Dermis microvascular lymphatic vessel endothelial cell (primary cell): ENCODE data around the gene IQCB1. TPM values are rescaled to one million over a fixed set of nuclear protein-coding genes. Genes with fewer than 3 reads are reported as not detected.
"Not testable (repeated sequence)": the region's sequence is repeated elsewhere in the genome, so short reads cannot be mapped to it uniquely, and the experiment has no call there.

Experiments used
- DNase-seq, 2 donors: peaks; one replicate each; pipeline versions ENCODE4 v3.0.0 to v3.0.0-alpha.2; 2010; ENCODE audit warnings: low read depth in 2 of 2
- total RNA-seq: library from RNA; depleted of rRNA; stranded (reverse); fragments of >200 nt; gene quantifications from 2 replicates; pipeline ENCODE4 v1.2.1, GENCODE V29; 2014

The IQCB1 gene
- total RNA-seq, 1 donor from 2014 or later, result 5.9 TPM

DNA sequence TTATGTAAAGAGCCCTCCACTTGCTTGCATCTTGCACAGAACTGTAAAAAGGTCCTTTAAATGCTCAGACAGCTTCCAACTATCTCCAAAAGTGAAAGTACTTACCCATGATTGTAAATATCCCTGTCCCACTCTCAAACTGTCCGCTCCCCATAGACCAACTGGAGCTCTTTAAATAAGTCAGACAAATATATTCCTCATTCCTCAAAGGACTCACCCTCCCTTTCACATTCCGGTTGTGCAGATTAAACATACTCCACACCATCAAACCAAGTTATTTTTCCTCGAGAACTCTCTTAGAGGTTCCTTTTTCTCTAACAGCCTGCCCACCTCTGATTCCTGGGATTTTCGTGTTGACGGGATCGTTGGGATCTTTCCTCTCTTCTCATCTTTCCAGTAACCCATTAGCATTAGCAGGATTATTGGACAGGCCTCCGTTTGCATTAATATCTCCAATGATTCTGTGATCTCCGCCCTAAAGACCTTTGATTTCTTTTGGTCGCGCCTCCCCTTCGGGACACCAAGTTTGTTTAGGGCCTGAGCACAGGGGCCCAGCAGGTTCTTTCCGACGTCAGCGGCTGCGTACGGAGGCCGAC is 86.1 kb downstream of the IQCB1 start:
- DNase-seq, result peak; percentile 50 to 80

DNA sequence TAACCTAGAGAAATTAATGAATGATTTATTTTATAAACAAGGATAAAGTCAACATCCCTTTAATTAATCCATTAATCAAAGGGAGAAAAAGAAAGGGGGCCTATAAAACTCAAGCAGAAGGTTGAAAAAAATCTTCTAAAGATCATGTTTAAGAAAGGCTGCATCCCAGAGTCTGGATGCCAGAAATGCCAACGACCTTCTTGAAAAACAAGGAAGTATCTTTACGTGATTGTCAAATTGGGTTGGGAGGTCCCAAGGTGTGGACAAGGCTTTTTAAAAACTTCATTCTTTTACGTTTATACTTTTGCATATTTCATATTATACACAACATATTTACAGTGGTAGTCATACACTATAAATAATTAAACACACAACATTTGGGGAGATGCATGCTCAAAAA is 86.9 kb downstream of the IQCB1 start:
- DNase-seq, result no peak

DNA sequence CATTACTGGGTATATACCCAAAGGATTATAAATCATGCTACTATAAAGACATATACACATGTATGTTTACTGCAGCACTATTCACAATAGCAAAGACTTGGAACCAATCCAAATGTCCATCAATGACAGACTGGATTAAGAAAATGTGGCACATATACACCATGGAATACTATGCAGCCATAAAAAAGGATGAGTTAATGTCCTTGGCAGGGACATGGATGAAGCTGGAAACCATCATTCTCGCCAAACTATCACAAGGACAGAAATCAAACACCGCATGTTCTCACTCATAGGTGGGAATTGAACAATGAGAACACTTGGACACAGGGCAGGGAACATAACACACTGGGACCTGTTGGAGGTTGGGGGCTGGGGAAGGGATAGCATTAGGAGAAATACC is 91.8 kb downstream of the IQCB1 start:
- not testable (repeated sequence) for DNase-seq

DNA sequence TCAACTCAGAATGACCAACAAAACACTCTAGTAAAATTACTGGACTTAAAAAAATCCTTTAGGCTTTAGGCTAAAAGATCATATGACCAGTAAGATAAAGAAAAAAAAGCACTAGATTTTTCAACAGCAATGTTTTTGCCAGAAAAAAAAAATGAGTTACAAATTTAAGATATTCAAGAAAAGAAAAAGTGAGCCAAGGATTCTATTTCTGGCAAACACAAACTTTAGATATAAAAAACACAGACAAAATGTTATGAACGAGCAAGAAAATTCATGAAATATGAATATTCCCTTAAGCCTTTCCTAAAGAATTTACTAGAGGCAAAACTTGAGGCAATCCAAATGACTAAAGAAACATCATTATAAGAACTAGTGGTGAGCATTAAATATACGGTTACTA is 94.0 kb downstream of the IQCB1 start:
- DNase-seq, result no peak

DNA sequence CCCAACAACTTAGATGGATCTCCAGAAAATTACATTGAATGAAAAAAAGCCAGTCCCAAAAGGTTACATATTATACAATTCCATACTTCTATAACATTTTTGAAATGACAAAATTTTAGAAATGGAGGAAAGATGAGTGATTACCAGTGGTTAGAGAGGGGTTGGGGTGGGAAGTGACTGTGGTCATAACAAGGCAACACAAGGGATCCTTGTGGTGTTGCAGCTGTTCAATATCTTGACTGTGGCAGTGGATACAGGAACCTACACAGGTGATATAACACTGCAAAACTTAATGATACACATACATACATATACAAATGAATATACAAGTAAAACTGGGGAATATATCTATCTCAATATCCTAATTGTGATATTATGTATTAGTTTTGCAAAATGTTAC is 95.0 kb downstream of the IQCB1 start:
- DNase-seq, result no peak

DNA sequence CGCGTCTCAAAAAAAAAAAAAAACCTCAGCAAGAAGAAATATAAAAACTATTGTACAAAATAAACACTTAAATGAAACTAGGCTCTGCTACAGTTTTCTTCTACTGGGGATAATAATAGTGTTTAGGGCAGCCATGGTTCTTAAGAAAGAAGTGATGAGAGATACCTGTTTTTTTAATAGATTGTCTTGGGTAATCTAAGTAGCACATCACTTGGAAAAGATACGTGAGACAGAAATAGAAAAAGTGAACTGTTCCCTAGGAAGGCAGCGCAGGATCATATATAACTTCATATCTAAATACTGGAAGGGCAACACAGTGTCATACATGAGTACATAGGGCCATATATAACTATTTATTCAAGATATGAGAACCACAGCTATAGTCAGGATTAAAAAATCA is 97.2 kb downstream of the IQCB1 start:
- no peak for DNase-seq

DNA sequence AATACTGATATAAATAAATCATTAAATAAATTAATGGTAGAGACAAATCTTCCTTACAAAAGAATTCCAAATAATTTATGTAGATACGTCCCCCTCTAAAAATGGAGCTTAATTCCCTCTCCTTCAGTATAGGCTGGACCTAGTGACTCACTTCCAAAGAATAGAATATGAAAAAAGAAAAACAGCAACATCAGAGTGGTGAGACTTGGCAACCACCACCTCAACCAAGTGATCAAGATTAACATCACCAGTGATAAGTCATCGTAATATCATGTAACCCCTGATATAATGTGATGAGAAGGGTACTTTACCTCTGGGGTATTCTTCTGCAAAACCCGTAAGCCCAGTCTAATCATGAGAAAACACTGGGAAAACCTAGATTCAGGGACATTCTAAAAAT is 98.7 kb downstream of the IQCB1 start:
- peak in 1 of 2 donors; percentile 7 for DNase-seq

DNA sequence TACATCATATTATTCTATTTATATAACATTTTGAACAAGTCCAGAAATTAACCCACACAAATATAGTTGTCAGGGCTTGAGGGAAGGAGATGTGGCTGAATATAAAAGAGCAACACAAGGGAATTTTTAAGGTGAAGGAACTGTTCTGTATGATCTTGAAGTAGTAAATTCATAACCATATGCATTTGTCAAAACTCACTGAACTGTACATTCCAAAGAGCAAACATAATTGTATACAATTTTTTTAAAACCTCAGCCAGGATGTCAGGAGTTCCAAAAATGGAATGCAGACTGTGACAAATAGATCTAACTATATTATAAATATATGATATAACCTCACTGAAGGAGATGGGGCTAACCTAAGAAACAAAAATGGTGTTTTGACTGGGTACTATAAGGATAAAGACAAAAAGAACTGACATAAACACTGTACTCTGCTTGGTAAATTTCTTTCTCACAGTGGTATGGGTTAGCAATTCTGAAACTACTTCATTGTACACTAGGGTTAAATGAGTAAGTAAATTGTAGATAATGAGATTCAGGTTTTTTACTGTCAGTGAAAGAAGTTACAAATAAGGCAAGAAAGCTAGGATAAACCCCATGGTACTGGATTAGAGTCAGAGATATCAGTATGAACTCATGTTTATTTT is 99.7 kb downstream of the IQCB1 start:
- DNase-seq, result no peak

DNA sequence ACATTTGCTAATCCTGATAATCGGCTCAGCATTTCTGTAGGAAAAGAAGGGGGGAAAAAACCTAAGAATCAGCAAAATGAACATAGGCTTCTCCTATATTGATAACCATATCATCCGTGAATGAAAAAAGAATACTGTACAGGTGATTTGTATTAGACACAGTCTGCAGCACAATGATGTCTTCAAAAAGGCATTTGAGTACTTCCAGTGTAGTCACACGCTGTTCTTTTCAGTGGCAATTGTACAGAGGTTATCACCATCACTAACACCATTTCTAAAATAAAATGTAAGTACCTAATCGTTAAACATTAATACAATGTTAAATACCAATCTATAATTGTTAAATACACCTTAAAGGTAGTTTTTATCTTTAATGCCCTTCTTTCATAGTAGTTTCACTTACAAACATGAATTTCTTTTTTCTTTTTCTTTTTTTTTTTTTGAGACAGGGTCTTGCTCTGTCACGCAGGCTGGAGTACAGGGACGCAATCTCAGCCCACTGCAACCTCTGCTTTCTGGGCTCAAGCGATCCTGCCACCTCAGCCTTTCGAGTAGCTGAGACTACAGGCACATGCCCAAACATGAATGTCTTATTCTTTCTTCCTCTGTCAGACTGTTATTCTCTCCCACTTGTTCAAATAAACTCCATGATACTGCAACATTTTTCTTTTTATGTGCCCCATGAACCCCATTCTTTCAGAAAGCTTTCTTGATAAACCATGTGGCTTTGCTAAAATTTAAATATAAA is 103.7 kb downstream of the IQCB1 start:
- DNase-seq, result no peak

DNA sequence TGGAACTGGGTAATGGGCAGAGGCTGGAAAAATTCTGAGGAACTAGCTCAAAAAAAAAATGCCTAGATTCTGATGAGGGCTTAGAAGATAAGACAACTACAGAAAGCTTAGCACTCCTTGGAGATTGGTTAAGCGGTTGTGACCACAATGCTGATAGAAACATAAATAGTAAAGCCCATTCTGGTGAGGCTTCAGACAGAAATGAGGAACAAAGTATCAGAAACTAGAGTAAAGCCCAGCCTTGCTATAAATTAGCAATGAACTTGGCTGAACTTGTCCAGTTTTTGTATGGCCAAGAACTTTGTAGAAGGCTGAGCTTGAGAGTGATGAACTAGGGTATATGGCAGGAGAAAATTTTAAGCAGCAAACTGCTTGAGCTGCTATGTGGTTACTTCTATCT is 110.7 kb downstream of the IQCB1 start:
- no peak for DNase-seq

DNA sequence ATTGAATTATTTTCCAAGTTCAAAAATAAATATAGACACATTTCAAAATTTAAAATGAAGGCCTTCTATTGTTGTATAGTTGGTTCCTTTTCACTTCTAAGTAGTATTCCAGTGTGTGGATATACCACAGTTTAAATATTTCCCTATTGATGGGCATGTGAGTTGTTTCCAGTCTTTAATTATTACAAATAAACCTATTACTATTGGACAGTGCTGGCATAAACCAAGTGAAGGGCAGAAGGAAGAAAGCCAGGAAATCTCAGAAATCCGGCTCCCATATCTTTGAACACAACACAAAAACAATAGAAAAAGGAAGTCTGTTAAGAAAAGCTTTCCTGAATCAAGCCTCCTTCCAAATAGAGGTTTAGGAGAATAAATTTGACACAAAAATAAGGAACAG is 111.4 kb downstream of the IQCB1 start:
- DNase-seq, result peak in 1 of 2 donors; percentile 50

DNA sequence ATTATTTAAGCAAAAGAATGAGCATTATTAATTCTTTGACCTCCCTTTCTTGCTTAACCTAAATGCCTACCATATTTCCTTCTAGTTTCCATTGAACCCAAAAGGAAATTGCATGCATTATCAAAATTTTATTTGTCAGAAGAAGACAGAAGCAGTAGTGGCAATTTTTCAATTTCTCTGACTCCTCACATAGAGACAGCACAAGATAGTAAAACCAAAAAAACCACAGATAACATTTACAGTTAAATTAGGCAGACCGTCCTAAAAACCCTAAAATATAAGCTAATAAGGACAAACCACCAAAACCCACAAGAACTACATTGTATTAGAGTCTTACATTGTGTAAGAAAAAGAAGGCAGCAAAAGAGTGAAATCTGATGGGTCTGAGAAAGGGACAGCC is 112.4 kb downstream of the IQCB1 start:
- no peak for DNase-seq

DNA sequence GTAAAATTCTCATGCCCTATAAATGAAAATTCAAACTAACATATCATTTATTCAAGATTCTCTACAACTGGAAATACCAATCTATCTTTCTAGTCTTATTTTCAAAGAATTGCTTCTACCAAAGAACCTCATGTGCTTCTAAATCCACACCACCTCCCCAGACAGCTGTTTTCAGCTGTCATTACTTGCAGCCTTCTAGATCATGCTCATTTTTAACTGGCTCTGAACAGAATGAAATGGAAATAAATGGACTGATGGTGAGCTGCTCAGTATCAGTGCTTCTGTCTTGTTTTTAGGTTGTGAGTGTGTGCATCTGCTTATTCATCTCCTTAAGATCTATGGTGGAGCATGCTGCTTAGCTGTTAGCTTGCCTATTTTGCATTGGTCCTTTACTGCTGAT is 114.7 kb downstream of the IQCB1 start:
- DNase-seq, result no peak

Other genes starting within 250 kb of the IQCB1 start
- gene FBXO40, start 241.7 kb downstream of the IQCB1 start, total RNA-seq, result not detected in 2 replicates
- 17.3 and 19.8 TPM in 2 replicates for gene HCLS1, start 174.2 kb downstream of the IQCB1 start, total RNA-seq
- 28.0 and 28.2 TPM in 2 replicates for gene GOLGB1, start 85.3 kb downstream of the IQCB1 start, total RNA-seq
- 0.51 TPM in 2 replicates for gene EAF2, start 149 bp upstream of the IQCB1 start, total RNA-seq
- gene SLC15A2, start 59.3 kb upstream of the IQCB1 start, total RNA-seq, result under 0.01 TPM in 2 replicates
- gene ILDR1, start 187.2 kb upstream of the IQCB1 start, total RNA-seq, result not detected in 2 replicates
- not detected in 2 replicates for gene CD86, start 220.3 kb upstream of the IQCB1 start, total RNA-seq